NCI-H2107 treated with DMSO at 0.1 percent for 48 hours (cell line): ENCODE data around the gene GBX1.

Experiments
- DNase-seq: peaks from one replicate; lab custom pipeline; 2025; ENCODE audit not compliant: unreplicated experiment; lab: John Stamatoyannopoulos, UW

GBX1 gene

GRCh38 chr7:151116603-151117440, 50.7 kb downstream of the GBX1 start:
- DNase-seq: no peak

GRCh38 chr7:151115836-151116418, 51.6 kb downstream of the GBX1 start:
- DNase-seq: no peak

- DNase-seq: no peak
Measured at GRCh38 chr7:151115121-151115835, 52.2 kb downstream of the GBX1 start.

- no peak for DNase-seq
Measured at GRCh38 chr7:151114151-151115090, 53.1 kb downstream of the GBX1 start.

- no peak for DNase-seq
Measured at GRCh38 chr7:151113344-151114150, 53.9 kb downstream of the GBX1 start.

- DNase-seq: no peak
Measured at GRCh38 chr7:151110941-151111645, 56.4 kb downstream of the GBX1 start.

- DNase-seq: no peak
Measured at GRCh38 chr7:151110236-151110940, 57.1 kb downstream of the GBX1 start.

- no peak for DNase-seq
Measured at GRCh38 chr7:151109094-151110048, 58.1 kb downstream of the GBX1 start.

GRCh38 chr7:151107882-151108281, 59.6 kb downstream of the GBX1 start:
- no peak for DNase-seq

GRCh38 chr7:151104411-151105235, 62.9 kb downstream of the GBX1 start:
- DNase-seq: no peak

GRCh38 chr7:151103973-151104372, 63.5 kb downstream of the GBX1 start:
- no peak for DNase-seq

GRCh38 chr7:151102991-151103390, 64.5 kb downstream of the GBX1 start:
- DNase-seq: no peak

GRCh38 chr7:151101621-151102396, 65.7 kb downstream of the GBX1 start:
- no peak for DNase-seq

- DNase-seq: no peak
Measured at GRCh38 chr7:151100921-151101320, 66.6 kb downstream of the GBX1 start.

GRCh38 chr7:151099486-151100211, 67.8 kb downstream of the GBX1 start:
- no peak for DNase-seq
